HK-2 (cell line): Measurements from ENCODE around the gene ZFP64.
"Not testable (repeated sequence)": the region's sequence is repeated elsewhere in the genome, so short reads cannot be mapped to it uniquely, and the experiment has no call there.

Source experiments
- DNase-seq: peaks from one replicate; pipeline ENCODE4 v3.0.0-alpha.2; 2018; ENCODE audit not compliant: unreplicated experiment

ZFP64 gene

GRCh38 chr20:52160049-52160570, 31.5 kb downstream of the ZFP64 start:
- DNase-seq, result no peak

GRCh38 chr20:52154575-52154974, 37.0 kb downstream of the ZFP64 start:
- DNase-seq, result no peak

GRCh38 chr20:52153896-52154295, 37.7 kb downstream of the ZFP64 start:
- no peak for DNase-seq

DNA sequence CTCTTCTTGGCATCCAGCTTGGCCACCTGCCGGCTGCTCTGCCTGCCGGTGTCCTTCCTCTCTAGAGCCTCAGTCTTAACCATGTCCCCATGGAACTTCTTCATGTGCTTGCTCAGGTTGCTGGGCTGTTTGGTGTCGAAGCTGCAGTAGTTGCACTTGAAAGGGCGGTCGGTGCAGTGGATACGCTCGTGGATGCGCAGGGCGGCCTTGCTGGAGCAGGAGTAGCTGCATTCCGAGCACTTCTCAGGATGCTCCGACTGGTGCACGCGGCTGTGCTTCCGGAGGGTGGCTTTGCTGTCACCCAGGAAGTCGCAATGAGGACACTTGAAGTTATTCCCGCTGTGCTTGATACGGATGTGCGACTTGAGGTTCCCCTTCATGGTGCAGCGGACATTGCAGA, 38.7 kb downstream of the ZFP64 start:
- no peak for DNase-seq

GRCh38 chr20:52152416-52152815, 39.2 kb downstream of the ZFP64 start:
- DNase-seq, result no peak

DNA sequence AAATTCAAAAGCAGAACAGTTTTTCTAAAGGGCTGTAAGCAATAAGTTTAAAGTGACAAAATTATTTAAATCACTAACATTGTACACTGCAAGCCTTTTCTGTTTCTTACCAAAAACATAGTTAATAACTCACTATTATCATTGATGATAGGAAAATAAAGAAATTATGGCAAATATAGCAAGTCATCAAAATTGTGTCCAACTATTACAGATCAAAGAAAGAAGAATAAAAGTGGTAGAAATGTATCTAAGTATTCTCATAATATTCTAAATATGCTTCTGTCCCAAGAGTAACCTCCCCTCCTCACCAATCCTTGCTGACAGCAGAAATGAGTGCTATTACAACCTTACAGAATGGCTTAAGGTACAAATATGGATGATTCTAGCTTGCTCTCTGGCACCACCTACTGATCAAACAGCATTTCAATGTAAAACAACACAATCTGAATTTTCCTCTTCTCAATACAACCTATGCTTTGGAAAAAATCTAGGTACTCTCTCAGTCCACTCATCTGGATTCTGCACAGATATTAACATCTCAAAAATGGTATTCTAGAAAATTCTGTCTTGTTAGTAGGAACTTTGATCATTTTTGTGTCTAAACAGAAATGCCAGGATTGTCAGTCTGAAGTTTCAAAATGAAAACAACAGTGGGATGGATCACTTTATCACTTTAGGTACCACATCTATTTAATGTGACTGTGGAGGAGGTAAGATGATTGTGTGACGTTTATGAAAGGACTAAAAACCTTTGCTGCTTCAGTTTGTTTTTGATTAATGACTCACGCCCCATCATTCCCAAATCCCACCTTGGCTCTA, 40.9 kb downstream of the ZFP64 start:
- DNase-seq, result no peak

DNA sequence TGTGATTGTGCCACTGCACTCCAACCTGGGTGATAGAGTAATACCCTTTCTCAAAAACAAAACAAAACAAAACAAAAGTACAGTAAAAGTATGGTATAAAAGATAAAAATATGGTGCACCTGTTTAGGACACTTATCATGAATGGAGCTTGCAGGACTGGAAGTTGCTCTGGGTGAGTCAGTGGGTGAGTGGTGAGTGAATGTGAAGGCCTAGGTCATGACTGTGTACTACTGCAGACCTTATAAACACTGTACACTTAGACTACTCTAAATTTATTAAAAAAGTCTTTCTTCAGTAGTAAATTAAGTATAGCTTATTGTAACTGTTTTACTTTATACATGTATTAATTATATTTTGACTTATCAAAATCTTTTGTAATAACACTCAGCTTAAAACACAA, 46.0 kb downstream of the ZFP64 start:
- DNase-seq, result no peak

DNA sequence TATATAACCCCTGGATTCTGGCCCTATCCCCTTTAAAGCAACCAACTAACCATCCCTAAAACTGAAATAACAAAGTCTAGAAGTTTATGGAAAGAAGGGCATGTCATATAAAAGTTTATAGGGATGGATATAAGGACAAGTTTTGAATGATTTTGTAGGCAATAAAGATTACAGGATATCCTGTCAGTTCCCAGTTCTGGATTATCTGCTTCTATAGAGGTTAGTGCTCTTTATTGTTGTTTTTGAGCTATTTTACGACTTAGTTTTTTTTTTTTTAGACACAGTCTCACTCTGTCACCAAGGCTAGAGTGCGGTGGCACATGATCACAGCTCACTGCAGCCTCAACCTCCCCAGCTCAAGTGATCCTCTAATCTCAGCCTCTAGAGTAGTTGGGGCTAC, 48.3 kb downstream of the ZFP64 start:
- no peak for DNase-seq

DNA sequence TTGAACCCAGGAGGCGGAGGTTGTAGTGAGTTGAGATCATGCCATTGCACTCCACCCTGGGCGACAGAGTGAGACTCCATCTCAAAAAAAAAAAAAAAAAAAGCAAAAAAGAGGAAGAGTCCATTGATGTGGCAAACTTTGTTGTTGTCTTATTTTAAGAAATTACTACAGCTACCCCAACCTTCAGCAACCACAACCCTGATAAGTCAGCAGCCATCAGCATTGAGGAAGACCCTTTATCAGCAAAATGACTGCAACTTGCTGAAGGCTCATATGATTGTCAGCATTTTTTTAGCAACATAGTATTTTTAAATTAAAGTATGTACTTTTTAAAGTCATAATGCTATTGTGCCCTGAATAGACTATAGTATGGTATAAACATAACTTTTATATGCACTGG, 48.8 kb downstream of the ZFP64 start:
- no peak for DNase-seq

DNA sequence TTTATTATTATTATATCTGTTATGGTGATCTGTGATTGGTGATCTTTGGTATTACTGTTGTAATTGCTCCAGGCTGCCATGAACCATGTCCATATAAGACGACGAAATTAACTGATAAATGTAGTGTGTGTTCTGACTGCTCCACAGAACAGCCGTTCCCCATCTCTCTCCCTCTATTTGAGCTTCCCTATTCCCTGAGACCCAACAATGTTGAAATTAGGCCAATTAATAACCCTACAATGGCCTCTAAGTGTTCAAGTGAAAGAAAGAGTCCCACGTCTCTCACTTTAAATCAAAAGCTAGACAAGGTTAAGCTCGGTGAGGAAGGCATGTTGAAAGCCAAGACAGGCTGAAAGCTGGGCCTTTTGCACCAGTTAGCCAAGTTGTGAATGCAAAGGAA, 51.6 kb downstream of the ZFP64 start:
- DNase-seq, result no peak

- no peak for DNase-seq
Observed at GRCh38 chr20:52137850-52138249, 53.7 kb downstream of the ZFP64 start.

DNA sequence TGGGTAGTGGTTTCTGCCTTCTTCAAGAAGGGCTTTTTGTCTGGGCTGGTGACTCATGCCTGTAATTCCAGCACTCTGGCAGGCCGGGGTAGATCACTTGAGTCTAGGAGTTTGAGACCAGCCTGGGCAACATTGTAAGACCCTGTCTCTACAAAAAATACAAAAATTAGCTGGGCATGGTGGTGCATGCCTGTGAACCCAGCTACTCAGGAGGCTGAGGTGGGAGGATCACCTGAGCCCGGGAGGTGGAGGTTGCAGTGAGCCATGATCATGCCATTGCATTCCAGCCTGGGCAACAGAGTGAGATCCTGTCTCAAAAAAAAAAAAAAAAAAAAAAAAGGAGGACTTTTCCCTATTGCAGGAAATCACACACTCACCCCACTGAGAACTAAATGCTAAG, 57.9 kb downstream of the ZFP64 start:
- not testable (repeated sequence) for DNase-seq

DNA sequence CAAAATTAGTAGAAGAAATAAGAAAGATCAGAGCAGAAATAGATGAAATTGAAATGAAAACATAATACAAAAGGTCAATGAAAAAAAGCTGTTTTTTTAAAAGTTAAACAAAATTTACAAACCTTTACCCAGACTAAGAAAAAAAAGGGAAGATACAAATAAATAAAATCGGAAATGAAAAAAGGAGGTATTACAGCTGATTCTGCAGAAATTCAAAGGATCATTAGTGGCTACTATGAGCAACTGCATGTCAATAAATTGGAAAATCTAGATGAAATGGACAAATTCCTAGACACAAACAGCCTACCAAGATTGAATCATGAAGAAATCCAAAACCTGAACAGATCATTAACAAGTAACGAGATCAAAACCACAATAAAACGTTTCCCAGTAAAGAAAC, 59.2 kb downstream of the ZFP64 start:
- no peak for DNase-seq

- no peak for DNase-seq
Observed at GRCh38 chr20:52131048-52131643, 60.4 kb downstream of the ZFP64 start.

DNA sequence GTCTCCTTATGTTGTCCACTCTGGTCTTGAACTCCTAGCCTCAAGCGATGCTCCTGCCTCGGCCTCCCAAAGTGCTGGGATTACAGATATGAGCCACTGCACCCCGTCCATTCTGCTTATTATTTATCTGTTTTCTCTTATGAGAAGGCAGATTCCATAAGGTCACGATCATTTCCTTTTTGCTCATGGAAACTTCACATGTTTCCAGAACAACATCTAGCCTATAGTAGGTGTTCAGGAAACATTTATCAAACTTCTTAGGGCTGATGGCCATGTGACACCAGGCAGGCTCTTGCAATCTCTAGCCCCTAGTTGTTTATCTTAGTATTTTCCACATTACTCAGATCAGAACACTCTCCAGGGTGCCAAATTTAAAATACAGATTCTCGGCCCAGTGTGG, 61.2 kb downstream of the ZFP64 start:
- no peak for DNase-seq

- no peak for DNase-seq
Observed at GRCh38 chr20:52129611-52130010, 62.0 kb downstream of the ZFP64 start.

DNA sequence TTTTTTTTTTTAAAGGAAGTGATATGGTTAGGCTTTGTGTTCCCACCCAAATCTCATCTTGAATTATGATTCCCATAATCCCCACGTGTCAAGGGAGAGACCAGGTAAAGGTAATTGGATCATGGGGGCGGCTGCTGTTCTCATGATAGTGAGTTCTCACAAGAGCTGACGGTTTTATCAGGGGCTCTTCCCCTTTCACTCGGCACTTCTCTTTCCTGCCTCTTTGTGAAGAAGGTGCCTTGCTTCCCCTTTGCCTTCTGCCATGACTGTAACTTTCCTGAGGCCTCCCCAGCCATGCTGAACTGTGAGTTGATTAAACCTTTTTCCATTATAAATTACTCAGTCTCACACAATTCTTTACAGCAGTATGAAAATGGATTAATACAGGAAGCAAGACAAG, 64.3 kb downstream of the ZFP64 start:
- no peak for DNase-seq

GRCh38 chr20:52124821-52125220, 66.8 kb downstream of the ZFP64 start:
- DNase-seq, result no peak

DNA sequence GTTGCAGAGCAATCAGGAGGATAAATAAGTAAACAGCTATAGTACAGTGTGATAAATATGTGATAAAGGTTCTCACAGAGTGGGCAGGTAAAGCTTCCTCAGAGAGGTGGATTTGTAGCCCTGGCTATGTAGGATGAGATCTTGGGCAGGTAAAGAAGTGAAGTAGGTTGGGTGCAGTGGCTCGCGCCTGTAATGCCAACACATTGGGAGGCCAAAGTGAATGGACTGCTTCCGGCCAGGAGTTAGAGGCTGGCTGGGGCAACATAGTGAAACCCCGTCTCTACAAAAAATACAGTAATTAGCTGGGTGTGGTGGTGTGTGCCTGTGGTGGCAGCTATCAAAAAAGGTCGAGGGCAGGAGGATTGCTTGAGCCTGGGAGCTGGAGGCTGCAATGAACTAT, 72.9 kb downstream of the ZFP64 start:
- no peak for DNase-seq

DNA sequence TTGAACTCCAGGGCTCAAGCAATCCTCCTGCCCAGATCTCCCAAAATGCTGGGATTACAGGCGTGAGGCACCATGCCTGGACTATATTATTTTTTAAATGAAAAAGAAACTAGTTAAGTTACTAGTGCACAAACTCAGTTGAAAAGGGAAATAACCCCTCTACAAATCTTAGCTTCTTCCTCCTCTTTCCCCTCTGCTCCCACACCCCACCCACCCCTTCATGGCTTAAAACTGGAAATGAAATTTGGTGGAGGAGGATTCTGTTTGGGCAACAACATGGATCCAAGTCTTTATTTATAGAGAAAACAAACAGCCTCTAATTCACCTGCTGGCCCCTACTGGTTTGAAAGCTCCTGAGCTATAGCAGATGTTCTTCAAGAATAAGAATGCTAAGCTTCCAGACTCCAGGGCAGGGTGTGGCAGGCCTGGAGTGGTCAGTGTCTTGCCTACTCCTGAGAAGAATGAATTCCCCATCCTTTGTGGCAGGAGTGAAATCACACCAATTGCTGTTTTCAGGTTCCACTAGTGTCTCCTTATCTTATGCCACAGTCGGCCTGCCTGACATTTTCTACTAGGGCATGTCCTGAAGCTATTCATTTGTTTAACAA, 73.5 kb downstream of the ZFP64 start:
- no peak for DNase-seq

DNA sequence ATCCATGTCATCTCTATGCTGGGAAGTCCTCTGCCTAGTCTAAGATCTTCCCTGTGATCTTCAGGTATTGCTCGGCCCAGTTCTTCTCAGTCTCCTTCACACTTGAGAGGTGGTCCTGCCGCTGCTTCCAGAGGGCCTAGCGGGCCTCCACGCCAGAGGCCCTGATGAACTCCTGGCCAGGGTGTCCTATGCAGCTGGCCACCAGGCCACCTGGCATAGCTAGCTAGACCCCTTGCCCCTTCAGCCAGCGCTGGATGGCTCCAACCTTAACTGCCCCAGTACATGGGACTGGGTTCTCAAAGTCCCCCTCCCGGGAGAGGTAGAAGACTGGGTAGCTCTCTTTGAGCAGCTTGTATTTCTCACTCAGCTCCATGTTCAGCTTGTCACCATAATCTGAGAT, 81.1 kb downstream of the ZFP64 start:
- no peak for DNase-seq

DNA sequence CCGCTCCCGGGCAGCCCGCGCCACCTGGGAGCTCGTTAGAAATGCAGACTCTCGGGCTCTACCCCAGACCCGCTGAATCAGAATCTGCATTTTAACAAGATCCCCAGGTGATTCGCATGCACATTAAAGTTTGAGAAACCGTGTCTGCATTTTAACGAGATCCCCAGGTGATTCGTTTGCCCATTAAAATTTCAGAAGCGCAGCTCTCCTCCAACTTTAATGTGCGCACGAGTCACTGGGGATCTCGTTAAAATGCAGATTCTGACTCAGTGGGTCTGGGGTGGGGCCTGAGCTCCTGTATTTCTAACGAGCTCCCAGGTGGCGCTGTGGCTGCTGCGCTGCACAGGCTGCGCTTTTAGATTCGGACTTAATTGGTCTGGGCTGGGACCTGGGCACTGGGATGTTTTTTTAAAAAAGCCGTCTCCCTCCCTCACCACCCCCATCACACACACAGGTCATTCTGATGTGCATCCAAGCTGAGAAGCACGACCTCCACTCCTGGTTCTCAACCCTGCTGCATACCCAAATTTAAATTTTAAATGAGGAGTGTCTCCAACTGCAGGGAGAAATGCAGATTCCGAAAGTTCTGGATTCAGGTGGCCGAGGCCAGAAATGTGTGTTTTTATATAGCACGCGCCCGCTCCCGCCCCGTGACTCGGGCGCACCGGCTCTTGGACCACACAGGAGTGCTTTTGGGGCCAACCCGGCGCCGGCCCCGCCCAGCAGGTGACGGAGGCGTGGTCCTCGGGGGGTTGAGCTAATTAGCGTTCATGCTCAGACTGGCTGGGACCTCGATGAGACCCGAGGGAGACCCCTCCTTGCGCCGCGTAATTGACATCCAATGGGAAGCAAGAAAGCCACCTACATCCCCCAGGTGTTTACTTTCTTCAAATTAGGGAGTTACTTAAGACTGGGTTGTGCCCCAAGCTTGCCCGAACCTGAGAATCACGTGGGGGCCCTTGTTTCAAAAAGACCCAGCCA, 85.8 kb downstream of the ZFP64 start:
- no peak for DNase-seq
